AG09309 (cell line): Measurements from ENCODE around the gene EMILIN2.

ENCODE experiments used
- DNase-seq: peaks from one replicate; pipeline ENCODE4 v3.0.0-alpha.2; 2010; ENCODE audit warnings: low read depth
- H3K4me3 ChIP-seq: 2 replicates; pipeline ENCODE4 v1.5.1; 2011; ENCODE audit warnings: mild to moderate bottlenecking, low read depth, low read length, moderate library complexity; ENCODE audit not compliant: control insufficient read depth
- CTCF ChIP-seq: IDR thresholded peaks from 2 replicates; pipeline ENCODE4 v1.5.1; 2011; ENCODE audit warnings: mild to moderate bottlenecking, low read depth, low read length, inconsistent platforms; ENCODE audit not compliant: insufficient read depth, control insufficient read depth; ENCODE audit errors: missing control alignments

EMILIN2 gene

GRCh38 chr18:2814928-2815327 lies 31.9 kb upstream of the EMILIN2 start:
- DNase-seq = no peak
- TF ChIP-seq CTCF = no peak
- no peak overlapping the region for H3K4me3 ChIP-seq

- TF ChIP-seq CTCF = no peak
- no peak for DNase-seq
These were observed 28.5 kb upstream of the EMILIN2 start for GRCh38 chr18:2818281-2818680.

GRCh38 chr18:2821695-2822094 lies 25.1 kb upstream of the EMILIN2 start:
- TF ChIP-seq CTCF = no peak
- DNase-seq = no peak
- no peak overlapping the region for H3K4me3 ChIP-seq

More at GRCh38 chr18:2818281-2818680, 28.5 kb upstream of the EMILIN2 start:
- no peak overlapping the region for H3K4me3 ChIP-seq

GRCh38 chr18:2822213-2822921 lies 24.4 kb upstream of the EMILIN2 start:
- no peak overlapping the region for H3K4me3 ChIP-seq
- DNase-seq = no peak
- no peak for TF ChIP-seq CTCF

GRCh38 chr18:2823202-2823601 lies 23.6 kb upstream of the EMILIN2 start:
- TF ChIP-seq CTCF = no peak
- H3K4me3 ChIP-seq = no peak overlapping the region
- DNase-seq = no peak

- no peak for DNase-seq
- no peak overlapping the region for H3K4me3 ChIP-seq
- TF ChIP-seq CTCF = no peak
These were observed 22.8 kb upstream of the EMILIN2 start for GRCh38 chr18:2823966-2824365.
